NT2/D1 (cell line): ENCODE measurements around the gene KRTAP5-6.
"Not testable (repeated sequence)": the region's sequence is repeated elsewhere in the genome, so short reads cannot be mapped to it uniquely, and the experiment has no call there.

Experiments
- YY1 ChIP-seq: IDR thresholded peaks from 2 replicates; pipeline ENCODE4 v1.6.1; 2011; ENCODE audit not compliant: insufficient read length, insufficient read depth
- ZNF274 ChIP-seq: IDR thresholded peaks from 2 replicates; pipeline ENCODE4 v1.6.1; 2011; ENCODE audit warnings: mild to moderate bottlenecking, low read depth, low read length

- not testable (repeated sequence) for TF ChIP-seq YY1, ZNF274
These were observed 10.8 kb upstream of the KRTAP5-6 start for GRCh38 chr11:1686220-1686619.
